Endothelial cell (in vitro differentiated cells): ENCODE measurements around the gene CCDC141. TPM values are rescaled to one million over a fixed set of nuclear protein-coding genes. Genes with fewer than 3 reads are reported as not detected.

Source experiments
- DNase-seq: peaks from one replicate; pipeline ENCODE4 v3.0.0; 2021; ENCODE audit warnings: low spot score
- H3K27ac Mint-ChIP-seq: one replicate; pipeline ENCODE4 v1.8.0; 2021; ENCODE audit warnings: mixed read lengths, inconsistent platforms; ENCODE audit not compliant: unreplicated experiment
- H3K27me3 Mint-ChIP-seq: one replicate; pipeline ENCODE4 v1.8.0; 2021; ENCODE audit warnings: mild to moderate bottlenecking, moderate library complexity, mixed read lengths, inconsistent platforms; ENCODE audit not compliant: unreplicated experiment
- H3K36me3 Mint-ChIP-seq: one replicate; pipeline ENCODE4 v1.8.0; 2021; ENCODE audit warnings: mild to moderate bottlenecking, low read depth, mixed read lengths, inconsistent platforms; ENCODE audit not compliant: unreplicated experiment
- H3K4me1 Mint-ChIP-seq: one replicate; pipeline ENCODE4 v1.8.0; 2021; ENCODE audit warnings: mild to moderate bottlenecking, mixed read lengths, inconsistent platforms; ENCODE audit not compliant: unreplicated experiment
- H3K4me3 Mint-ChIP-seq: one replicate; pipeline ENCODE4 v1.8.0; 2021; ENCODE audit warnings: mild to moderate bottlenecking, mixed read lengths, inconsistent platforms; ENCODE audit not compliant: unreplicated experiment
- H3K9me3 Mint-ChIP-seq: one replicate; pipeline ENCODE4 v1.8.0; 2021; ENCODE audit warnings: mixed read lengths, inconsistent platforms; ENCODE audit not compliant: unreplicated experiment
- CTCF ChIP-seq: fragments of 200-600 bp; sonication (generic); IDR thresholded peaks from one replicate; pipeline ENCODE4 v1.5.0; 2021; ENCODE audit warnings: antibody characterized with exemption; ENCODE audit not compliant: unreplicated experiment
- total RNA-seq: library from RNA; stranded (reverse); fragmentation: NEBNext Ultra II Directional; extraction: Animal tissue kit (Norgen Biotek cat#: 25700); gene quantifications from one replicate; pipeline ENCODE4 v1.2.1, GENCODE V29; 2021; ENCODE audit not compliant: unreplicated experiment

Gene CCDC141
- total RNA-seq, 1 donor from 2014 or later, result 0.67 TPM

- Mint-ChIP-seq H3K27me3 (no peaks in the 10 kb centered on the region), H3K4me1 (peaks cover 5% of the 10 kb centered on the region), H3K36me3 (no peaks in the 10 kb centered on the region), H3K27ac (no peak overlapping the region), H3K9me3 (no peaks in the 10 kb centered on the region), H3K4me3 (no peak overlapping the region)
- no peak for DNase-seq
- no peak for TF ChIP-seq CTCF
Measured at GRCh38 chr2:178954049-178954448, 95.9 kb downstream of the CCDC141 start.

GRCh38 chr2:178951266-178952006, 98.5 kb downstream of the CCDC141 start:
- H3K36me3 Mint-ChIP-seq, result no peaks in the 10 kb centered on the region
- no peak for DNase-seq
- H3K27me3 Mint-ChIP-seq, result no peaks in the 10 kb centered on the region
- no peak overlapping the region for H3K27ac Mint-ChIP-seq
- H3K4me1 Mint-ChIP-seq, result no peaks in the 10 kb centered on the region
- no peak for TF ChIP-seq CTCF
- no peak overlapping the region for H3K4me3 Mint-ChIP-seq
- H3K9me3 Mint-ChIP-seq, result no peaks in the 10 kb centered on the region

GRCh38 chr2:178949584-178949983, 100.4 kb downstream of the CCDC141 start:
- Mint-ChIP-seq H3K4me1 (no peaks in the 10 kb centered on the region), H3K27me3 (no peaks in the 10 kb centered on the region), H3K27ac (no peak overlapping the region), H3K36me3 (no peaks in the 10 kb centered on the region), H3K9me3 (no peaks in the 10 kb centered on the region), H3K4me3 (no peak overlapping the region)
- no peak for TF ChIP-seq CTCF
- no peak for DNase-seq

GRCh38 chr2:178949151-178949550, 100.8 kb downstream of the CCDC141 start:
- Mint-ChIP-seq H3K27ac (no peak overlapping the region), H3K36me3 (no peaks in the 10 kb centered on the region), H3K9me3 (no peaks in the 10 kb centered on the region), H3K27me3 (no peaks in the 10 kb centered on the region), H3K4me1 (no peaks in the 10 kb centered on the region), H3K4me3 (no peak overlapping the region)
- no peak for TF ChIP-seq CTCF
- no peak for DNase-seq

- no peak for DNase-seq
- TF ChIP-seq CTCF, result no peak
Measured at GRCh38 chr2:178947006-178947405, 102.9 kb downstream of the CCDC141 start.

More at GRCh38 chr2:178947006-178947405, 102.9 kb downstream of the CCDC141 start:
- H3K36me3 Mint-ChIP-seq, result no peaks in the 10 kb centered on the region
- H3K4me1 Mint-ChIP-seq, result no peaks in the 10 kb centered on the region
- H3K9me3 Mint-ChIP-seq, result no peaks in the 10 kb centered on the region
- no peaks in the 10 kb centered on the region for H3K27me3 Mint-ChIP-seq
- no peak overlapping the region for H3K4me3 Mint-ChIP-seq
- H3K27ac Mint-ChIP-seq, result no peak overlapping the region
